Endothelial cell of umbilical vein (primary cell): ENCODE measurements around the gene TROAP. TPM values are rescaled to one million over a fixed set of nuclear protein-coding genes. Genes with fewer than 3 reads are reported as not detected.

ENCODE experiments used
- BruUV-seq: library from RNA; stranded (reverse); fragments of 400-500 nt; replicated peaks from 2 replicates; lab custom pipeline; 2021; lab: Mats Ljungman, UMichigan
- CTCF ChIA-PET: fragments of 300-600, 350-600 bp; sonication (Branson Sonifier 250); formaldehyde crosslinking; loops from one replicate; lab custom pipeline; 2021; ENCODE audit warnings: antibody characterized with exemption, inconsistent platforms; lab: Charles Lee
- POLR2A ChIA-PET: fragments of 300-600, 350-600 bp; sonication (Branson Sonifier 250); formaldehyde crosslinking; loops from one replicate; lab custom pipeline; 2021; ENCODE audit warnings: antibody characterized with exemption, inconsistent platforms; lab: Charles Lee
- DNase-seq: peaks from one replicate; pipeline ENCODE4 v3.0.0-alpha.2; 2011; ENCODE audit warnings: low read depth, low spot score
- FAIRE-seq: peaks from 2 replicates; lab custom pipeline; 2011; peaks lifted over from hg19 to GRCh38; lab: Jason Lieb, UNC
- H2AFZ ChIP-seq: 2 replicates; pipeline ENCODE4 v1.6.0; 2012; ENCODE audit warnings: low read depth, low read length, control low read depth, inconsistent platforms
- H3K27ac ChIP-seq: 2 replicates; pipeline ENCODE4 v1.5.1; 2011; ENCODE audit warnings: low read depth, mild to moderate bottlenecking, control low read depth, low read length, moderate library complexity; ENCODE audit not compliant: insufficient read depth
- H3K27me3 ChIP-seq, 2 experiments: 2 replicates each; pipeline versions ENCODE4 v1.6.0 to v1.6.1; 2011; ENCODE audit warnings: low read length in 2 of 2, mixed read lengths in 1 of 2; ENCODE audit not compliant: control insufficient read depth in 2 of 2, insufficient read depth in 2 of 2
- H3K36me3 ChIP-seq, 2 experiments: 2 replicates in 1 of 2; 3 replicates in 1 of 2; pipeline ENCODE4 v1.5.1; 2011; ENCODE audit warnings: low read length in 2 of 2, mild to moderate bottlenecking in 1 of 2, moderate library complexity in 1 of 2; ENCODE audit not compliant: control insufficient read depth in 2 of 2, insufficient read depth in 2 of 2; ENCODE audit errors: extremely low read depth in 1 of 2
- H3K4me1 ChIP-seq: 3 replicates; pipeline ENCODE4 v1.5.1; 2011; ENCODE audit warnings: mild to moderate bottlenecking, low read length; ENCODE audit not compliant: control insufficient read depth, insufficient read depth; ENCODE audit errors: extremely low read depth
- H3K4me2 ChIP-seq: 2 replicates; pipeline ENCODE4 v1.6.1; 2011; ENCODE audit warnings: low read length, control low read depth, mixed read lengths; ENCODE audit not compliant: insufficient read depth
- H3K4me3 ChIP-seq, 3 experiments: fragments of 200-600 bp in 1 of 3; sonication (generic), shearing (Covaris generic) in 1 of 3; replicated peaks in 1 of 3; 2 replicates each; pipeline ENCODE4 v1.5.1; 2011 to 2016; ENCODE audit warnings: control low read depth in 3 of 3, low read length in 3 of 3, mild to moderate bottlenecking in 2 of 3, inconsistent platforms in 1 of 3, low read depth in 1 of 3, moderate library complexity in 1 of 3; ENCODE audit not compliant: insufficient read depth in 1 of 3
- H3K79me2 ChIP-seq: 2 replicates; pipeline ENCODE4 v1.6.0; 2012; ENCODE audit warnings: low read length, inconsistent platforms; ENCODE audit not compliant: control insufficient read depth, insufficient read depth
- H3K9ac ChIP-seq: replicated peaks from 2 replicates; pipeline ENCODE3; 2011; ENCODE audit warnings: low read length, control low read depth; ENCODE audit not compliant: insufficient read depth; ENCODE audit errors: extremely low read depth
- H3K9me1 ChIP-seq: replicated peaks from 3 replicates; pipeline ENCODE4 v1.6.0; 2011; ENCODE audit warnings: mild to moderate bottlenecking, low read length; ENCODE audit not compliant: control insufficient read depth, insufficient read depth; ENCODE audit errors: extremely low read depth
- H3K9me3 ChIP-seq: replicated peaks from 2 replicates; pipeline ENCODE4 v1.5.1; 2012; ENCODE audit warnings: low read length, inconsistent platforms; ENCODE audit not compliant: control insufficient read depth, insufficient read depth
- H4K20me1 ChIP-seq: replicated peaks from 2 replicates; pipeline ENCODE3; 2011; ENCODE audit warnings: mild to moderate bottlenecking, low read length; ENCODE audit not compliant: control insufficient read depth, insufficient read depth; ENCODE audit errors: extremely low read depth
- CTCF ChIP-seq, 2 donors: IDR thresholded peaks; 1 replicate in 1 of 2; 2 replicates in 1 of 2; pipeline ENCODE4 v1.5.1; 2011; ENCODE audit warnings: low read length in 2 of 2, mild to moderate bottlenecking in 2 of 2, moderate library complexity in 2 of 2, control low read depth in 1 of 2, inconsistent platforms in 1 of 2, low read depth in 1 of 2; ENCODE audit not compliant: insufficient read depth in 1 of 2; ENCODE audit errors: extremely low read depth in 1 of 2
- EZH2 ChIP-seq: IDR thresholded peaks from 2 replicates; pipeline ENCODE4 v1.6.1; 2012; ENCODE audit warnings: borderline replicate concordance, low read depth, mild to moderate bottlenecking, moderate library complexity, low read length, inconsistent platforms; ENCODE audit not compliant: severe bottlenecking
- GATA2 ChIP-seq: IDR thresholded peaks from 2 replicates; pipeline ENCODE4 v1.7.0; 2011; ENCODE audit warnings: low read depth, mild to moderate bottlenecking, moderate library complexity, mixed read lengths, low read length; ENCODE audit not compliant: insufficient read length, insufficient read depth
- JUN ChIP-seq: IDR thresholded peaks from 2 replicates; pipeline ENCODE4 v1.6.1; 2011; ENCODE audit warnings: borderline replicate concordance, low read depth; ENCODE audit not compliant: insufficient read length, insufficient read depth
- dilution Hi-C: fragments of 300-500 bp; cut with MboI; formaldehyde crosslinking; loops from one replicate; pipeline ENCODE4 v1.15.0; 2019; ENCODE audit warnings: low sequenced_read_pairs; ENCODE audit not compliant: extremely low pct_ligation_motif_present
- intact Hi-C: fragments of 100-400 bp; cut with micrococcal nuclease; formaldehyde crosslinking; loops from one replicate; pipeline ENCODE4 v1.10.0; 2022
- polyA plus RNA-seq, 4 experiments: library from polyadenylated mRNA; depleted of rRNA in 3 of 4; stranded (reverse) in 3 of 4; unstranded in 1 of 4; fragments of >200 nt; gene quantifications; 2 replicates each; pipeline versions ENCODE4 v1.2.1 to v1.2.3, GENCODE V29; 2011 to 2012; ENCODE audit warnings: missing spikeins in 1 of 4
- total RNA-seq: library from RNA; stranded (reverse); gene quantifications from 2 replicates; pipeline ENCODE4 v1.2.3, GENCODE V29; 2021
- TF ChIP-seq, protein P1 (sequence below): IDR thresholded peaks from 2 replicates; pipeline ENCODE4 v1.6.1; 2011; ENCODE audit not compliant: insufficient read depth, insufficient read length

The TROAP gene
- total and polyA plus RNA-seq, 2 donors (not counting 3 experiments of a cell fraction or from before 2014, with no cell fraction given): 31.7 to 68.6 TPM

GRCh38 chr12:49298160-49298559, 24.9 kb upstream of the TROAP start:
- no peaks in the 10 kb centered on the region for H3K79me2 ChIP-seq
- intact Hi-C loops: no loop called here
- H3K36me3 ChIP-seq: no peaks in the 10 kb centered on the region
- ChIA-PET POLR2A (no interaction called here), CTCF (interaction anchor here (1.7 to 12.9 kb wide), 6 partner anchors 9 to 60 kb away, joined by 6 to 173 read pairs (median 13); partner anchors contain the start of genes DNAJC22 and TROAP)
- H4K20me1 ChIP-seq: no peaks in the 10 kb centered on the region
- TF ChIP-seq CTCF (IDR thresholded peaks at IDR 0.05; ENCODE audit: extremely low read depth in 1 of 2, insufficient read depth in 1 of 2, low read depth in 1 of 2, low read length in 2 of 2) (peak; percentile 5 to 6), JUN (no peak), GATA2 (no peak), EZH2 (no peak)
- TF ChIP-seq, protein P1, sequence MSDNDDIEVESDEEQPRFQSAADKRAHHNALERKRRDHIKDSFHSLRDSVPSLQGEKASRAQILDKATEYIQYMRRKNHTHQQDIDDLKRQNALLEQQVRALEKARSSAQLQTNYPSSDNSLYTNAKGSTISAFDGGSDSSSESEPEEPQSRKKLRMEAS: no peak
- no peak overlapping the region for H3K9ac ChIP-seq
- H3K4me3 ChIP-seq: no peak overlapping the region
- peaks cover 3% of the 10 kb centered on the region for H3K4me1 ChIP-seq
- H3K9me1 ChIP-seq: no peaks in the 10 kb centered on the region
- H3K9me3 ChIP-seq: no peaks in the 10 kb centered on the region
- no peak overlapping the region for H3K4me2 ChIP-seq
- no TSS peak for BruUV-seq
- dilution Hi-C loops: no loop called here
- no peak overlapping the region for H2AFZ ChIP-seq
- no peak for DNase-seq
- peaks cover 32 to 42% of the 10 kb centered on the region in 2 experiments for H3K27me3 ChIP-seq
- no peak overlapping the region for H3K27ac ChIP-seq
- no peak for FAIRE-seq
